ENCODE data around the gene CARD11.
"Not testable (repeated sequence)": the region's sequence is repeated elsewhere in the genome, so short reads cannot be mapped to it uniquely, and the experiment has no call there.

The CARD11 gene

DNA sequence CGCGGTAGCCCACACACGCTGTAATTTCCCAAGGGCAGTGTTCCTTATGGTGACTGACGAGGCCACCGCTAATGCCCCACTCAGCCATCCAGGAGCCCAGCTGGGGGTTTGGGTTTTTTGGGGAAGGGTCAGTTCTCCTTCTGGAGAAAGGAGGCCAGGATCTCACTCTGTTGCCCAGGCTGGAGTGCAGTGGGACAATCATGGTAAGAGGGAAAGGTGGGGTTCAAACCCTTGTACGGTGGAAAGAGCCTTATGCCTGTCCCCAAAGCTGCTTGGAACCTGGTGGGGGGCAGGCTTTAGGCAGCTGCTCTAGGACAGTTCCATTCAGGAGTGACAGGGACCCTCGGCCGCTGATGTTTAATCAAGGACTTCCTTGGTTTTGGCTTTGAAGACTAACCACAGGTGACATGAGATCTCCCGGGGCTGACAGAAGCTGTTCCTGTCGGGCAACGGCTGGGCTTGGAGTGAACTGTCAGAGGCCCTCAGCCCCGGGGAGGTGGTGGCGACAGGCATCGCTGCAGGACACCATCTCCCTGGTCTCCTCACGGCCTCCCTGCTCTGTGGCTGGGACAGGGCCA, 84.5 kb downstream of the CARD11 start:
- no peaks in the 10 kb centered on the region for H3K36me3 ChIP-seq (ENCODE audit: control insufficient read depth in 1 of 2, insufficient read depth in 2 of 2, low read length in 2 of 2)
- no peaks in the 10 kb centered on the region for H3K27me3 ChIP-seq (ENCODE audit: control insufficient read depth in 1 of 2, insufficient read depth in 2 of 2, low read length in 2 of 2)
- no peak overlapping the region for H3K9ac ChIP-seq (ENCODE audit: low read depth in 1 of 2, low read length in 2 of 2)
- H3K4me3 ChIP-seq (ENCODE audit: low read depth in 1 of 2, low read length in 2 of 2) = no peak overlapping the region
- no peaks in the 10 kb centered on the region for H3K9me3 ChIP-seq (ENCODE audit: control insufficient read depth in 1 of 2, low read length in 2 of 2)
- H3K4me1 ChIP-seq (ENCODE audit: control insufficient read depth in 1 of 2, insufficient read depth in 2 of 2, low read length in 2 of 2) = no peaks in the 10 kb centered on the region
- H3K27ac ChIP-seq (ENCODE audit: low read depth, low read length) = no peak overlapping the region

DNA sequence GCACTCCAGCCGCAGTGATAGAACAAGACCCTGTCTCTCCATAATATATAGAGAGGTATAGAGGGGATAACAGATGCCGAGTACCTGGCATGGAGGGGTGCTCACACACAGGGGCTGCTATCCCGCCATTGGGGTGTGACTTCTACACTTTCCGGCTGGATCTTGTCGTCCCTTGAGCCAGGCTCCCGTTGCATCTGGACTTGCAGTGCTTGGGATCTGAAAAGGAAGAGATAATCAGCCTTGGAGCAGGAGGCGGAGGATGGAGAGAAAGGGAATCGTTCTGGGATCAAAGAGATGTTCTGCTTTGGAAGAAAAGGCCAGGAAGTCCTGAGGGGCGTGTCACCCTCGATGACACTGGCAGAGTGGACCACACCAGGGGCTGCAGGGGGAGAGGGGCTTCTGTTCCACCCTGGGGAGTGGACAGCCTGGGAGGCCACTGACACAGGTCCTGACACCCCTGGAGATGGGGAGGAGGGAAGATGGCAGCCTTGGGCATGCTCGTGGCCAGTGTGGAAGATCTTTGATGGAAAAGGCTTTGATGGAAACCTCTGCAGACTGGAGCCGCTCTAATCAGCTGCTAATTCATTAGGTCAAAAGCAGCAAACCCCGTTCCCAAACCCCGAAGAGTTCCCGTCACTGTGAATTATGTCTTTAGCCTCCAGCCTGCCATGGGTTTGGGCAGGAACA, 85.1 kb downstream of the CARD11 start:
- no peaks in the 10 kb centered on the region for H3K27me3 ChIP-seq (ENCODE audit: control insufficient read depth in 1 of 2, insufficient read depth in 2 of 2, low read length in 2 of 2)
- H3K9ac ChIP-seq (ENCODE audit: low read depth in 1 of 2, low read length in 2 of 2) = no peak overlapping the region
- no peak overlapping the region for H3K27ac ChIP-seq (ENCODE audit: low read depth, low read length)
- H3K4me3 ChIP-seq (ENCODE audit: low read depth in 1 of 2, low read length in 2 of 2) = no peak overlapping the region
- H3K4me1 ChIP-seq (ENCODE audit: control insufficient read depth in 1 of 2, insufficient read depth in 2 of 2, low read length in 2 of 2) = peaks cover 0 to 1% of the 10 kb centered on the region in 2 donors
- H3K9me3 ChIP-seq (ENCODE audit: control insufficient read depth in 1 of 2, low read length in 2 of 2) = no peaks in the 10 kb centered on the region
- no peaks in the 10 kb centered on the region for H3K36me3 ChIP-seq (ENCODE audit: control insufficient read depth in 1 of 2, insufficient read depth in 2 of 2, low read length in 2 of 2)

DNA sequence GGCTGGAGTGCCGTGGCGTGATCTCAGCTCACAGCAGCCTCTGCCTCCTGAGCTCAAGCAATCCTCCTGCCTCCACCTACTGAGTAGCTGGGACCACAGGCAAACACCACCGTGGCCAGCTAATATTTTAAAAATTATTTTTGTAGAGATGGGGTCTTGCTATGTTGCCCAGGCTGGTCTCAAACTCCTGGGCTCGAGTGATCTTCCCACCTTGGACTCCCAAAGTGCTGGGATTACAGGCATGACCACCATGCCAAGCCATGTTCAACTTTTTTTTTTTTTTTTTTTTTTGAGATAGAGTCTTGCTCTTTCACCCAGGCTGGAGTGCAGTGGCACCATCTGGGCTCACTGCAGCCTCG, 86.3 kb downstream of the CARD11 start:
- H3K27me3 ChIP-seq (ENCODE audit: control insufficient read depth in 1 of 2, insufficient read depth in 2 of 2, low read length in 2 of 2); H3K9ac ChIP-seq (ENCODE audit: low read depth in 1 of 2, low read length in 2 of 2); H3K9me3 ChIP-seq (ENCODE audit: control insufficient read depth in 1 of 2, low read length in 2 of 2); H3K27ac ChIP-seq (ENCODE audit: low read depth, low read length); H3K4me1 ChIP-seq (ENCODE audit: control insufficient read depth in 1 of 2, insufficient read depth in 2 of 2, low read length in 2 of 2); H3K4me3 ChIP-seq (ENCODE audit: low read depth in 1 of 2, low read length in 2 of 2); H3K36me3 ChIP-seq (ENCODE audit: control insufficient read depth in 1 of 2, insufficient read depth in 2 of 2, low read length in 2 of 2): not testable (repeated sequence)

DNA sequence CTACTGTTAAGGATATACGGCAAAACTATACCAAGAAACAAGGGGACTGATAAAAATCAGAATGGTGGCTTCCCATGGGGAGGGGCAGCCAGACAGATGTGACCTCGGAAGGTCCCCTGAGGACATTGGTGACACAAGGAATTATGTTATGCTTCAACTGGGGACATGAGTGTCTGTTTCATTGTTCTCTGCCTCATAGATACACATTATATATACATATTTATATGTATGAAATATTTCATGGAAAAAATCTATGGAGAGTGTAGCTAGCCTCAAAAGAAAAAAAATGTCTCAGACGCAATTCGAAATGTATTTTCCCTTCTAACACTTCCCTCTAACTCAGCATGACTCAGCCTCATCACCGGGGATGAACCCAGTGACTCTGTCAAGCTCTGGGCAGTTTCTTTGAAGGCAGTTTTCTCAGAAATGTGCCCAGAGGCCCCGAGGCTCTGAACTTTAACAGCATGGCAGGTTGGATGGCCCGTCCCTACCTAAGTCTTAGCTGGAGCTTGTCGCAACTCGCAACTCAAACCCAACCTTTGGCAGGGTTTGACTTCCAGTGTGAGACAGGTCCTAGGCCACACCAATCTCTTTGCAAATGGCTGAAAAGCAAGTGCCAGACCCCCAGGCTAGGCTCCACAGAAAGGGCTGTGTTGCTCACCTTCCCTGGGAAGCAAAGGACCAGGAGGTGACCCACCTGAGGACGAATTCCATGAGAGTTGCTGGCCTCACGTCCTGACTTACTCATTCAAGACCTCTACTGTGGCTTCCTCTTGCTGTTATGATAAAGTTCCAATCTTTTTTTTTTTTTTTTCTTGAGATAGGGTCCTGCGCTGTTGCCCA, 86.9 kb downstream of the CARD11 start:
- Histone ChIP-seq H3K27ac (ENCODE audit: low read depth, low read length) (no peak overlapping the region), H3K9me3 (ENCODE audit: control insufficient read depth in 1 of 2, low read length in 2 of 2) (no peaks in the 10 kb centered on the region), H3K4me1 (ENCODE audit: control insufficient read depth in 1 of 2, insufficient read depth in 2 of 2, low read length in 2 of 2) (peaks cover 0 to 3% of the 10 kb centered on the region in 2 donors)

DNA sequence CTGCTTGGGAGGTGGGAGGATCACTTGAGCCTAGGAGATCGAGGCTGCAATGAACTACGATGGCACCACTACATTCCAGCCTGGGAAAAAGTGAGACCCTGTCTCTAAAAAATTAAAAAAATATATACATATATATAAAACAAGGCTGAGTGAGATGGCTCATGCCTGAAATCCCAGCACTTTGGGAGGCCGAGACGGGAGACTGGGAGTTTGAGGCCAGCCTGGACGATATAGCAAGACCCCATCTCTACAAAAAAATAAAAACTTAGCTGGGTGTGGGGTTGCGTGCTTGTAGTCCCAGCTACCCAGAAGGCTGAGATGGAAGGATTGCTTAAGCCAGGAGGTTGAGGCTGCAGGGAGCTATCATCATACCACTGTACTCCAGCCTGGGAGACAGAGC, 87.6 kb downstream of the CARD11 start:
- Histone ChIP-seq H3K27me3 (ENCODE audit: control insufficient read depth in 1 of 2, insufficient read depth in 2 of 2, low read length in 2 of 2) (no peaks in the 10 kb centered on the region), H3K27ac (ENCODE audit: low read depth, low read length) (no peak overlapping the region), H3K36me3 (ENCODE audit: control insufficient read depth in 1 of 2, insufficient read depth in 2 of 2, low read length in 2 of 2) (no peaks in the 10 kb centered on the region), H3K9ac (ENCODE audit: low read depth in 1 of 2, low read length in 2 of 2) (no peak overlapping the region), H3K4me1 (ENCODE audit: control insufficient read depth in 1 of 2, insufficient read depth in 2 of 2, low read length in 2 of 2) (peaks cover 0 to 3% of the 10 kb centered on the region in 2 donors), H3K4me3 (ENCODE audit: low read depth in 1 of 2, low read length in 2 of 2) (no peak overlapping the region), H3K9me3 (ENCODE audit: control insufficient read depth in 1 of 2, low read length in 2 of 2) (no peaks in the 10 kb centered on the region)

More for the DNA sequence above, 86.9 kb downstream of the CARD11 start:
- H3K27me3 ChIP-seq (ENCODE audit: control insufficient read depth in 1 of 2, insufficient read depth in 2 of 2, low read length in 2 of 2) = no peaks in the 10 kb centered on the region
- no peaks in the 10 kb centered on the region for H3K36me3 ChIP-seq (ENCODE audit: control insufficient read depth in 1 of 2, insufficient read depth in 2 of 2, low read length in 2 of 2)
- H3K4me3 ChIP-seq (ENCODE audit: low read depth in 1 of 2, low read length in 2 of 2) = no peak overlapping the region
- H3K9ac ChIP-seq (ENCODE audit: low read depth in 1 of 2, low read length in 2 of 2) = no peak overlapping the region

DNA sequence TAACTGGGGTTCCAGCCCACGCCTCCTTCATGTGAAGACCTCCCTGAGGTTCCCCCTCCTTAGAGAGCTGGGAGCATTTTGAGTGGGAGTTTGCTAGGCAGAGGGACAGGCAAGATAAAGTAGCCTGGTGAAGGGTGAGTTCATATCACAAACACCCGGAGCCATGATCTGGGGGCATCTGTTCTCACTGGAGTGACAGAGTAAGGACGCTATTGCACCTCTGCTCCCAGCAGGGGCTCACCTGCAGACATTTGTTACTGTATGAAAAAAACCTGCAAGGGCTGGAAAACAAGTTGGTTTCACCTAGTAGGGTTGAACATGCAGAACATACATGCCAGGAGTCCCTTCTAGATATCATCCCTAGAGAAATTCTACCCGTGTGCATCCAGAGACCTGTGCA, 88.4 kb downstream of the CARD11 start:
- Histone ChIP-seq H3K4me3 (ENCODE audit: low read depth in 1 of 2, low read length in 2 of 2) (no peak overlapping the region), H3K9ac (ENCODE audit: low read depth in 1 of 2, low read length in 2 of 2) (no peak overlapping the region), H3K36me3 (ENCODE audit: control insufficient read depth in 1 of 2, insufficient read depth in 2 of 2, low read length in 2 of 2) (no peaks in the 10 kb centered on the region), H3K27me3 (ENCODE audit: control insufficient read depth in 1 of 2, insufficient read depth in 2 of 2, low read length in 2 of 2) (no peaks in the 10 kb centered on the region), H3K4me1 (ENCODE audit: control insufficient read depth in 1 of 2, insufficient read depth in 2 of 2, low read length in 2 of 2) (peaks cover 0 to 3% of the 10 kb centered on the region in 2 donors), H3K27ac (ENCODE audit: low read depth, low read length) (no peak overlapping the region), H3K9me3 (ENCODE audit: control insufficient read depth in 1 of 2, low read length in 2 of 2) (no peaks in the 10 kb centered on the region)

DNA sequence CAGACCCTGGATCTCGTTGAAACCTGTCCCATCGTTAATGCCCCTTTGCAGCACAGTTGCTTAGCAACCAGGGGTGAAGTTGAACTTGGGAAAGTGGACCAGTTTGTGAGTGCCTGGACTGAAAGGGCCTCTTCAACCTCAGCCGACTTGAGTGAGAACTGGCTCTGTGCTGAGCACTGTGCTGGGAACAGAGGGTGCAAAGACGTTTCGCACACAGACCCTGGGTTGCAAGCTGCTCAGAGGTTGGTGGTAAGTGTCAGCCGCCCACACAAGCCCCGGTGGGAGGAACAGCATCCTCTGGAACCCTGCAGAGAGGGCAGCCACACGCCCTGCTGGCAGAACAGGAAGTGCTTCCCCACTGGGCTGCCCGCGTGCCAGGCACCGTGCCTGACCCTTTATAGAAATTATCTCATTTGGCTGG, 89.2 kb downstream of the CARD11 start:
- no peak overlapping the region for H3K4me3 ChIP-seq (ENCODE audit: low read depth in 1 of 2, low read length in 2 of 2)
- H3K9ac ChIP-seq (ENCODE audit: low read depth in 1 of 2, low read length in 2 of 2) = no peak overlapping the region
- no peaks in the 10 kb centered on the region for H3K9me3 ChIP-seq (ENCODE audit: control insufficient read depth in 1 of 2, low read length in 2 of 2)
- H3K27me3 ChIP-seq (ENCODE audit: control insufficient read depth in 1 of 2, insufficient read depth in 2 of 2, low read length in 2 of 2) = no peaks in the 10 kb centered on the region
- no peaks in the 10 kb centered on the region for H3K36me3 ChIP-seq (ENCODE audit: control insufficient read depth in 1 of 2, insufficient read depth in 2 of 2, low read length in 2 of 2)
- H3K4me1 ChIP-seq (ENCODE audit: control insufficient read depth in 1 of 2, insufficient read depth in 2 of 2, low read length in 2 of 2) = peaks cover 0 to 3% of the 10 kb centered on the region in 2 donors
- H3K27ac ChIP-seq (ENCODE audit: low read depth, low read length) = no peak overlapping the region

DNA sequence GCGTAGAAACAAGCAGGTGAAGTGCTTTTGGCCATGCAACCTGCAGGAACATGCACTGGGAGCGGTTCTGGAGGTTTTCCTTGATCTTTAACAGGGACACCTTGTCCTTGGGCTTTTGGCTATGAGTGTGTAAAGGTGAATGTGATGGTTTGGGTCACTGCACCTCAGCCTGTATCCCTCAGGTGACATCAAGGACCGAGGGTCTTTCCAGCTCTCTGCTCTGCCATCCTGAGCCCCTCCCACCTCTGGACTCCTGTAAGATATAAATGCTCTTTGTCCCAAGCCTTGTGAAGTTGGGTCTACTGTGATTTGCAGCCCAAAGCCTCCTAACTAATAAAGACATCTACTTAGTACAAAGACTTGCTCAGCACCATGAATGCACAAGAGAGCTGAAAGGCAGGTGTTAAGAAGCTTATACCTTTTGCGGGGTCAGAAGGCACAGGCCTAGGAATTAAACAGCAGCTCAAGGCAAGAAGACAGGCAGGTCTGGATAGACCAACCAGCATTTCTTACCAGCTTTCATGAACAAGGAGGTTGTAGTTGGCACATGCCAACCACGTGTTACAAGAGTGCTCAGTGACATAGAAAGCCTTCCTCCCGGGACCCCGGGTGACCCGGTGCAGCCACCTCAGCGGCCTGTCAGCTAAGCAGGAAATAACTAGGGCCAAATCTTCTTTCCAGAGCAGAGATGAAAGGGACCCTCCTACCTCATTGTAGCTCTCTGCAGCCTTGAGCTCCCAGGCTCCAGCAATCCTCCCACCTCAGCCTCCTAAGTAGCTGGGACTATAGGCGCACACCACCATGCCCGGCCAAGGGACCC, 89.9 kb downstream of the CARD11 start:
- H3K36me3 ChIP-seq (ENCODE audit: control insufficient read depth in 1 of 2, insufficient read depth in 2 of 2, low read length in 2 of 2) = no peaks in the 10 kb centered on the region
- H3K4me3 ChIP-seq (ENCODE audit: low read depth in 1 of 2, low read length in 2 of 2) = no peak overlapping the region
- no peaks in the 10 kb centered on the region for H3K9me3 ChIP-seq (ENCODE audit: control insufficient read depth in 1 of 2, low read length in 2 of 2)
- H3K27ac ChIP-seq (ENCODE audit: low read depth, low read length) = no peak overlapping the region
- H3K27me3 ChIP-seq (ENCODE audit: control insufficient read depth in 1 of 2, insufficient read depth in 2 of 2, low read length in 2 of 2) = no peaks in the 10 kb centered on the region
- H3K9ac ChIP-seq (ENCODE audit: low read depth in 1 of 2, low read length in 2 of 2) = no peak overlapping the region
- peaks cover 0 to 3% of the 10 kb centered on the region in 2 donors for H3K4me1 ChIP-seq (ENCODE audit: control insufficient read depth in 1 of 2, insufficient read depth in 2 of 2, low read length in 2 of 2)

DNA sequence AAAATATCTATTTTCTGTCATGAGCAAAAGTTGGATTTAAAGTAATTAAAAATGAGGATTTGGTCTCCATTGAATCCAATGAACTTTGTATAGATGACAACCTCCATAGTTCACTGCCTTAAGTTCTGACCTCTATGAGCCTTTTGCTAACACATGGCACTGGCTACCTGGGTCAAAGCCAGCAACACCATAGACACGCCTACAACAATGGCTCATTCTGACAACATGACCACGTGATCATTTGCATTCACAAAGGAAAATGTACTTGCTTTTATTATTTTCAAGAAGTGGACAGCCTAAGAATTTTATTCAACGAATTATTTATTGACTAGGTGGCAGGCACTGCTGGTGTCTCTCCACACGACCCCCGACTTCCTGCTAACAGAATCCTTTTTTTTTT, 90.6 kb downstream of the CARD11 start:
- no peak overlapping the region for H3K27ac ChIP-seq (ENCODE audit: low read depth, low read length)
- H3K4me3 ChIP-seq (ENCODE audit: low read depth in 1 of 2, low read length in 2 of 2) = no peak overlapping the region
- H3K27me3 ChIP-seq (ENCODE audit: control insufficient read depth in 1 of 2, insufficient read depth in 2 of 2, low read length in 2 of 2) = no peaks in the 10 kb centered on the region
- peaks cover 0 to 3% of the 10 kb centered on the region in 2 donors for H3K4me1 ChIP-seq (ENCODE audit: control insufficient read depth in 1 of 2, insufficient read depth in 2 of 2, low read length in 2 of 2)
- H3K36me3 ChIP-seq (ENCODE audit: control insufficient read depth in 1 of 2, insufficient read depth in 2 of 2, low read length in 2 of 2) = no peaks in the 10 kb centered on the region
- H3K9ac ChIP-seq (ENCODE audit: low read depth in 1 of 2, low read length in 2 of 2) = no peak overlapping the region
- no peaks in the 10 kb centered on the region for H3K9me3 ChIP-seq (ENCODE audit: control insufficient read depth in 1 of 2, low read length in 2 of 2)

Measured in duodenal mucosa (tissue), 2 donors.